ENCODE measurements around the gene DCST2.

DNA sequence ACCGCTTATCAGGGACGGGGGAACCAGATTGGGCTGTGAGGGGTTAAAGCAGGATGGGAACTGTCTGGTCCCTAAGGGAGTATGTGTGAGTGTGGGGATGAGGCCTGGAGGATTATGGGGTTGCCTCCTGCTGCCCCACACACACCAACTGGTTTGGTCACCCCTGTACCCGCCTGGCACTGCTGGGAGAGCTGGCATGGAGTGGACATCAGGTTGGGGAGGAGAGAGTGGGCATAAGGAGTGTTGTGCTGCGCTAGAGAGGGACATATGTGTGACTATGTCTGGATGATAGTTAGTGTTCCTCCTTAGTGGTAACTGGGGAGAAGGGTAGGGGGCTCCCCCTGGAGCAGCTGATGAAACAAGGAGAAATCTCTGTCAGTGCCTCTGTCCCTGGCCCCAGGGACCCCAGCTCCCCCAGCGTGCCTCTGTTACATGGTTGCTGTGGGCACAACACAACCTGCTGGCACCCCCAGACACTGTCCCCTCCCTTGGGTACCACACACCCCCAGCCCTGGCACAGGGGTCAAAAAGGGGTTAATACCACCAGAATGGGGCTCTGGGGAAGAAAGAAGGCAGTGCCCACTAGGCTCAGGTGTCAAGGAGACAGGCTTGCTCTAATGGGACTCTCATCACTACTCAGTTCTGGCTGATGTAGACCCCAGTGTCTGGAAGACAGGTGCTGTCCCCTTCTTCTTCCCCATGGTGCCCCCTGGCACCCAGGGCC is 29.1 kb downstream of the DCST2 start:
- TF ChIP-seq, protein P1, sequence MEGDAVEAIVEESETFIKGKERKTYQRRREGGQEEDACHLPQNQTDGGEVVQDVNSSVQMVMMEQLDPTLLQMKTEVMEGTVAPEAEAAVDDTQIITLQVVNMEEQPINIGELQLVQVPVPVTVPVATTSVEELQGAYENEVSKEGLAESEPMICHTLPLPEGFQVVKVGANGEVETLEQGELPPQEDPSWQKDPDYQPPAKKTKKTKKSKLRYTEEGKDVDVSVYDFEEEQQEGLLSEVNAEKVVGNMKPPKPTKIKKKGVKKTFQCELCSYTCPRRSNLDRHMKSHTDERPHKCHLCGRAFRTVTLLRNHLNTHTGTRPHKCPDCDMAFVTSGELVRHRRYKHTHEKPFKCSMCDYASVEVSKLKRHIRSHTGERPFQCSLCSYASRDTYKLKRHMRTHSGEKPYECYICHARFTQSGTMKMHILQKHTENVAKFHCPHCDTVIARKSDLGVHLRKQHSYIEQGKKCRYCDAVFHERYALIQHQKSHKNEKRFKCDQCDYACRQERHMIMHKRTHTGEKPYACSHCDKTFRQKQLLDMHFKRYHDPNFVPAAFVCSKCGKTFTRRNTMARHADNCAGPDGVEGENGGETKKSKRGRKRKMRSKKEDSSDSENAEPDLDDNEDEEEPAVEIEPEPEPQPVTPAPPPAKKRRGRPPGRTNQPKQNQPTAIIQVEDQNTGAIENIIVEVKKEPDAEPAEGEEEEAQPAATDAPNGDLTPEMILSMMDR (IDR thresholded peaks at IDR 0.05): no peak
- TF ChIP-seq RFX5 (IDR thresholded peaks at IDR 0.05; ENCODE audit: low read length) (no peak), POLR2AphosphoS5 (IDR thresholded peaks at IDR 0.05; ENCODE audit: low read depth, low read length) (no peak), SMC3 (IDR thresholded peaks at IDR 0.05; ENCODE audit: low read depth, low read length) (no peak), GABPA (IDR thresholded peaks at IDR 0.05; ENCODE audit: low read depth) (no peak), JUND (IDR thresholded peaks at IDR 0.05) (no peak), RXRA (IDR thresholded peaks at IDR 0.05; ENCODE audit: borderline replicate concordance, low read depth) (no peak)
